ENCODE results near the gene ATP2C2. TPM values are rescaled to one million over a fixed set of nuclear protein-coding genes. Genes with fewer than 3 reads are reported as not detected.

ATP2C2 gene
- total and polyA plus RNA-seq, 2 of the 8 experiments (the other 6 are each of a cell fraction or from before 2014, with no cell fraction given) = 1.2 to 2.8 TPM

DNA sequence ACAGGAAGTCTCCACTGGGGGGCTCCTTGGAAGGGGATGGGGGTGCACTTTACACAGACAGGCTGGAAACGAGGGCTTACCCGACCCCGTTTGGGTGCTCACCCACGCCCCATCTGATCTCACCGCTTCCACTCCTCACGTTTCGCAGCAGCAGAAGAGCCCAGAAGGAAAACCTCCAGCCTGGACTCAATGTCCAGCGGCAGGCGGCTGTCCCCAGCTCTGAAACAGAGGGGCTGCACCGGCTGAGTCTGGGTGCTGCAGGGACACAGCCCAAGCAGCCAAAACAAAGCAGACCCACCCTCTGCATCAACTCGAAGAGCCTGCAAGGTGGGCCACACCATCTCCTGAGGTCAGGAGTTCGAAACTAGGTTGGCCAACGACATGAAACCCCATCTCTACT, 132.2 kb downstream of the ATP2C2 start (continued):
- TF ChIP-seq NANOG (IDR thresholded peaks at IDR 0.05; ENCODE audit: insufficient read depth, low read depth, low read length, poor library complexity, severe bottlenecking) = no peak
- TF ChIP-seq TAF7 (optimal IDR thresholded peaks at IDR 0.05; ENCODE audit: borderline replicate concordance, low read depth, low read length) = no peak
- no peak for TF ChIP-seq JUND (IDR thresholded peaks at IDR 0.05; ENCODE audit: low read length)

All from H1 (cell line).